HG02759 (cell line): ENCODE results near the gene AKAP7.
A peak's percentile ranks its signal among the peaks of the same experiment; 100 is the strongest.

Experiments
- ATAC-seq: cut with Tn5 transposase; IDR thresholded peaks from one replicate; pipeline ENCODE4 v1.9.1; 2021; ENCODE audit warnings: mild to moderate bottlenecking, moderate library complexity; ENCODE audit not compliant: unreplicated experiment

Gene AKAP7

GRCh38 chr6:131197716-131198115 is 62.4 kb downstream of the AKAP7 start:
- ATAC-seq = no peak

DNA sequence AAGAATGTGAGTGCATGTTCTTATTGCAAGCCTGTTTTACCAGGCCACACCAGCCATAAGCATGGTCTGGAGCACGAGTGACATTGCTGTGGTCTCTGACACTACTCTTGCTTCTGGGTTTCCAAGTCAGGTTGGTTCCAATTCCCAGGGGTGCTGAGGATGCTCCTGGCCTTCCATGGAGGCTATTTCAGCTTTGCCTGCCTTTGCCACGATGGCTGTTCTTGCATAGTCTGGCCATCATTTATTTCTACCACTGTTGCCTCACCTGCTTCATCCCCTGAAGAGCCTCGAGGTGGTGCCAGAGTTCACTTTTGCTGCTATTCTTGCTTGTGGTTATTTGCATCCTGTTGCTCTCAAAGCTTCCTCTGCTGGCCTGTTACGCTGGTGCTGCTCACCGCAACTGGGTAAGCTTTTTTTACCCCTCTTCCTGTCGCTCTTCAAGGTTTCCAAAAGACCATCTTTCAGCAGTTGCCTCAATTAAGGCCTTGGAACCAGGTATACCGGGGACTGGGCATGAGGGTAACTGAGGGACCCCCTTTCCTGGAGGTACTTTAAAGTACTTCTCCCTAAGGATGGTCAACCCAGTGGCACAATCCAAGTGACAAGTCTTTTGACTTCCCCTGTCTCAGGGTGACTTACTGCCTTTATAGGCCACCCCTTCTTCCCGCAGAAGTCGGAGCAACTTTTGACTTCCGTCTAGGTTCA is 64.5 kb downstream of the AKAP7 start:
- ATAC-seq = peak; percentile 100

- ATAC-seq = no peak
Observed at GRCh38 chr6:131205481-131206244, 70.4 kb downstream of the AKAP7 start.

- ATAC-seq = no peak
Observed at GRCh38 chr6:131206463-131207251, 71.4 kb downstream of the AKAP7 start.

GRCh38 chr6:131208787-131209186 is 73.5 kb downstream of the AKAP7 start:
- no peak for ATAC-seq

DNA sequence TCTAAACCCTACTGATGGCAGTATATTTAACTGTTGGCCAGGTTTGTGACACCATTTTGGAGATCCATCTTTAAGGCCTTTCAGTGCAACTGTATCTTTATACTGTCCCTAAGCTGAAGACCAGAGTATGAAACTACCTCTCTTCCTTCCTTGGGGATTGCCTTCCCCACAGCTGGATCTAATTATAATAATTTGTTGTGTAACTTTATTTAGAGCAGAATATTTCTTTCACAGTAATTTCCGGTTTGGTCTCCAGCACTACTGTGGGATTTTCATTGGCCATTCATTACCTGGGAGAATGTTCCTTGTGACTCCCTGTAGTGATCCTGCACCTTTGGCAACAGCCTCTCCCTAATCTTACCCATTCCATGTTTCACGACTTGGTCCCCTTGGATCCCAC is 75.2 kb downstream of the AKAP7 start:
- ATAC-seq = no peak

DNA sequence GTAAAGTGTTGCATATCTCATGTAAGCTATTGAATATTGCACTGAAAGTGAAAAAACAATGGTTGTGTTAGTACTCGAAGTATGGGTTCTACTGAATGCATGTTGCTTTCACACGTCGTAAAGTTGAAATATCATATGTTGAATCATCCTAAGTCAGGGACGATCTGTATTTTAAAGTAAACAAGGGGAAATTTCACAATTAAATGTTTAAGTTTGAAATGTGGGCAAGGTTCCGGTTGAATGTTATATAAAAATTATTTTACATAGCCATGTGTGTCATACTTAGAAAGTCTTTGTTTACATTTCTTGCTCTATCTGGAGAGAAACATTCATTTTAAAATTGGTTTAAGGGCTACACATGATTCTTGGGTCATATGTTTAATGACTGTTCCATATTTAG is 76.8 kb downstream of the AKAP7 start:
- no peak for ATAC-seq

DNA sequence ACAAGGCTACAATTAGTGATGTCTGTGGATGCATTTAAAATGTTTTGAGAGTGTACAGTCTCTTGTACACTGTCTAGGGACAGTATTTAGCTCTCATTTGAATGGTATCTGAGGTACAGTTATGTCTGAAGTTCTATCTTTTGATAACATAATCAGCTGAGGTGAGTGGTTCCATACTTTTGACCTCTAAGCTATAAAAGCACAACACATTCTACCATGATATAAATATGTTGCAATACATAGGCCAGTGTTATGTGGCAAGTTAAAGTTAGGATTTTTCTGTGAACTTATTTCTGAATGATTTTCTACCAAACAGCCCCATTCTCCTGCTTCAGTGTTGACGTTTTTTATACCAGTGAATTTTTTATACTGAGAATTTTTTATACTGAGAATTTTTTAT is 77.6 kb downstream of the AKAP7 start:
- no peak for ATAC-seq

DNA sequence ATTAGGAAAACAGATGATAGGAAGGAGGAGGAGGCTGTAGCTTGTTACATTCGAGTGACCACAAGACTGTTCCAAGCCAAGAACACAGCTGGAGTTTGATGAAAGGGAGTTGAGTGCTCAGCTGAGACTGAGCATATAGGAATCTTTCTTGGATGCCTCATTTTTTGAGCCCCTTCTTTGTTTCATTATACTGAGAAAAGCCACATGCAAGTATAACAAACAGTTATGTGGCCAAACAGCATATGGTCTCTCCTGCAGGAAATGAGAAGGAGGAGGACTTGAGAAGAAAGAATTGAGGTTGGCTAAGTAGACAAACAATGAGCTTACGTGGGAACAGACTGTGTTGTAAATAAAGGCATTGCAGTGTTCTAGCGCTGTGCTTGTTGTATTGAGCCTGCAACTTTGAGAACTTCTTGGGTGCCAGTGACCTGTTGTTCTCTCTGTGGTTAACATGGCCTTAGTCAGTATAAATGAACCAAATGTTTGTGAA is 78.3 kb downstream of the AKAP7 start:
- no peak for ATAC-seq

GRCh38 chr6:131215219-131215618 is 80.0 kb downstream of the AKAP7 start:
- no peak for ATAC-seq

DNA sequence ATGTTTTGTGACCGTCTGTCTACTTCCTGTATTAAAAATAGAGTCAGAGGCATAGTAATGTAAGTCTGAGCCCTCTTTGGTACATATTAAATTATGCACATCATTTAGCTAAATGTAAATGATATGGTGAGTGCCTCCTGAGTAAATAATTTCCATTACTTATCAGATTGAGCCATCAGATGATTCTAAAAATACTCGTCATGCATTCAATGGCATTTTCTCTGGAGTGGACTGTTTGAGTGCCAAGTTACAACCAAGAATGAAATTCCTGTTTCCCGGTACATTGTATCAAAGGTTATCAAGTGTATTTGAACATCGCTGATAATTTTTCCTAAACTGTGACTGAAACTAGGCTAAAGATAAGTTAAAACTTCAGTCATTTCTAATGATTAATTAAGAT is 81.0 kb downstream of the AKAP7 start:
- ATAC-seq = no peak

- no peak for ATAC-seq
Observed at GRCh38 chr6:131222773-131223172, 87.5 kb downstream of the AKAP7 start.

DNA sequence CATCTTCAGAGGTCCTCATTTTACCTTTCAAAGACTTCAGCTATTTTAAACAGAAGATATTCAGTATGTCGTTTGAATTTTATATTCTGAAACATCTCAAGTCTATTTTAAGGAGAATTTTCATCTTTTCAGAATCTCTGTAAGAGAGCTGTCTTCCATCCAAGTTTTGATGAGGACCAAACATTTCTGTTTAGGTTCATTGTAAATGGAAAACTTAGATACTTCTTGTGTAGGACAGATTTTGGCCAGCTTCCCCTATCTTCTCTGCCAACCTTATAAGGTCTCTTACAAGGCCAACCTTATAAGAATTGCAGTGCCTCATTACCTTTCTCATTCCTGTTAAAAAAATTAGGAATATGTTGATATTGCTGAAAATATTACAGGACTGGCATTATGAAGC is 88.1 kb downstream of the AKAP7 start:
- no peak for ATAC-seq

- no peak for ATAC-seq
Observed at GRCh38 chr6:131225127-131225526, 89.9 kb downstream of the AKAP7 start.

DNA sequence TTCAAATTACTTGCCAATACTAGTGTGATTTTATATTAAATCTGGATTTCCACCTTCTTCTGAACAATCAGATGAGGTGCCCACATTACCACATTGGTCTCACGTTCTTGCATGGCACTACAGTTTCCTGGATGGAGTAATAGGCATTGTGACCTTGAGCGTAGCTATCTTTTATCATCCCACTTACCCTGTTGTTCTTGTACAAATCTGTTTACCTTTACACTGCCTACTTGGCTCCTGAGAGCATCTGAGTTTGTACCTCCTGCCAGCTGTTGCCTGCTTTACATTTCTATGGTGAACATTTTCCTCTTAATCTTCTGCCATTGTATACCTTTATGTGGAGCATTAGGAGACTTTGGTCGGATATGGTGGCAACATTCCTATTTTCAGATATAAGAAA is 90.7 kb downstream of the AKAP7 start:
- ATAC-seq = no peak

GRCh38 chr6:131226459-131227157 is 91.3 kb downstream of the AKAP7 start:
- no peak for ATAC-seq

- ATAC-seq = no peak
Observed at GRCh38 chr6:131227158-131227543, 91.9 kb downstream of the AKAP7 start.

DNA sequence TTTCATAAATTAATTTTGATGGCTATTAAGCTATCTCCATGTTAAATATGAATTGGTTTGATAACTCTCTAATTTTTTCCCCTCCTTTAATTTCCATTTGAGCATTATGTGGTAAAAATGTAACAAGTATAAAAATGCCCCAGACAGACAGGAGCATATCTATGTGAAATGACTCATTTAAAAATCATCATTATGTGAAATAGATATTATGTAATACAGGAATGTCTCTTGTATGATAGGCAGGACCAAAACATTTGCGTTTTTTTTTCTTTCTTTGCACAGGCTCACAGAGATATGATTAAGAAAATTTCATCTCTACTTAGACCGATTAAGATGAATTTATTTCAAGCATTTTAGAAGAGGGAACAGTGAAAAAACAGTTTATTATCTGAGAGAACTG is 95.8 kb downstream of the AKAP7 start:
- no peak for ATAC-seq

DNA sequence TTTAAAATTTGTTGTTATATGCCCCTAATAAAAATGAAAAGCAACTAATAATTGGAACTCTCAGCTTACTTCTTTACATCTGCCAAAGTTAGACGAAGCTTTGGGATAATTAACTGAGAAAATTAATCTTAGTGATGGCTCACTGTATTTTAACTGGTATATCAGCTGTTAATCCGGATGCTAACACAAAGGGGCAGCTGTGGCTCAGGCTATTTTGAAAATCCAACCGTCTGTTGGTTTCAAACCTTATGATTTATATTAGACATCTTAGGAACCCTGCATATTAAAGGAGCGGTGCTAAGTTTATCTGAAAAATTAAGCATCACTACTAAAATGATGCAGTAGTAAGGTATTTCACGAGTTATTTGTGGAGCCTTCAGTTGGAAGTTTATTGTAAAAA is 96.6 kb downstream of the AKAP7 start:
- ATAC-seq = no peak

DNA sequence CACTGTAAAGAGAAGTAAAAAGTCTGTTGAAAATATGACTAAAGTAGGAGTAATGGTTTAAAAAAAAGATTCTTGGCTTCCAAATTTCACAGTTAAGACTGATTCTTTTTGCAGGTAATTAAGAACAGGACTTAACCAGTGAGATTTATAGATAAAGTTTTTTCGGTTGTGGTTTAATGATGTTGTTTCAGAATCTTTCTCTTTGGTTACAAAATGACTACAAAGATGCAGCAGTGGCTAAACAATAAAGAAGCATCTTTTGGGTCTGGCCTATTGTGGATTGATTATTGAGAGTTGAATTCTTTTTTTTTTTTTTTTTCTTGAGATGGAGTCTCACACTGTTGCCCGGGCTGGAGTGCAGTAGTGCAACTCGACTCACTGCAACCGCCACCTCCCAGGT is 109.7 kb downstream of the AKAP7 start:
- no peak for ATAC-seq

DNA sequence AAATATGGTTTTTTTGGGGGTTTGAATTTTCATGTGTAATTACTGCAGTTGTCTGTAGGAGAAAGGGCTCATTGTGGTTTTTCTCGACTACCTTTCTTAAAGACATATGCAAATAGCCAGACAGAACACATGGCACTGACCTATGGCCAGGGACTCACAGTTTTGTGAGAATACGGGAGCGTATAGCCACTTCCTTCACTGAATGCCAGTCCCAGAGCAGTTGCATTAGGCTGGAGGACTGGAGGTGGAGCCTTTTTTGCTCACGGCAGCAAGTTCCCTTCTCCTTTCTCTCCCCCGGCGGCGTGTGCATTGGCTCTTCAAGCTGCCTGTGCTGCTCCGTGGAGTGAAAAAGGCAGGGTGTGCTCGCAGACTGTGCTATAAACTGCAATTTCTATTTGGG is 114.9 kb downstream of the AKAP7 start:
- peak; percentile 92 for ATAC-seq
